Ramos (cell line): Measurements from ENCODE around the gene RPP21.

ENCODE experiments used
- in situ Hi-C: fragments of 300-500 bp; cut with MboI; formaldehyde crosslinking; loops from one replicate; pipeline ENCODE4 v1.14.3; 2022; ENCODE audit warnings: low sequenced_read_pairs; ENCODE audit not compliant: unreplicated experiment

RPP21 gene

GRCh38 chr6:30344868-30345671 is at the start of gene RPP21:
RPP21 (plus strand) TSS chr6:30345156; CDS start chr6:30345172, 16 bp downstream.
- in situ Hi-C loops, result no loop called here

- in situ Hi-C loops, result no loop called here
These were observed 49.1 kb upstream of the RPP21 start for GRCh38 chr6:30295837-30296236.

GRCh38 chr6:30304002-30304401 is 41.0 kb upstream of the RPP21 start:
- in situ Hi-C loops, result no loop called here

- in situ Hi-C loops, result no loop called here
These were observed 33.9 kb upstream of the RPP21 start for GRCh38 chr6:30311101-30311500.

GRCh38 chr6:30311671-30312070 is 33.3 kb upstream of the RPP21 start:
- in situ Hi-C loops, result no loop called here

- in situ Hi-C loops, result no loop called here
These were observed 32.7 kb upstream of the RPP21 start for GRCh38 chr6:30312266-30312665.

- in situ Hi-C loops, result no loop called here
These were observed 32.2 kb upstream of the RPP21 start for GRCh38 chr6:30312676-30313321.

- in situ Hi-C loops, result no loop called here
These were observed 29.8 kb upstream of the RPP21 start for GRCh38 chr6:30315156-30315555.

GRCh38 chr6:30317913-30318589 is 26.9 kb upstream of the RPP21 start:
- in situ Hi-C loops, result no loop called here

GRCh38 chr6:30319146-30319835 is 25.7 kb upstream of the RPP21 start:
- in situ Hi-C loops, result no loop called here

- in situ Hi-C loops, result no loop called here
These were observed 23.1 kb upstream of the RPP21 start for GRCh38 chr6:30321692-30322388.

- in situ Hi-C loops, result no loop called here
These were observed 22.1 kb upstream of the RPP21 start for GRCh38 chr6:30322527-30323501.

GRCh38 chr6:30323806-30324205 is 21.1 kb upstream of the RPP21 start:
- in situ Hi-C loops, result no loop called here

GRCh38 chr6:30325150-30325872 is 19.6 kb upstream of the RPP21 start:
- in situ Hi-C loops, result no loop called here

- in situ Hi-C loops, result no loop called here
These were observed 19.0 kb upstream of the RPP21 start for GRCh38 chr6:30325873-30326525.

- in situ Hi-C loops, result no loop called here
These were observed 18.3 kb upstream of the RPP21 start, which contains the start of gene TRIM39 for GRCh38 chr6:30326526-30327231. TRIM39 (plus strand) TSS chr6:30326927; CDS start chr6:30329318, 2,391 bp downstream.

- in situ Hi-C loops, result no loop called here
These were observed 17.7 kb upstream of the RPP21 start for GRCh38 chr6:30327232-30327746.
